Hematopoietic multipotent progenitor cell treated with erythropoietin and hydrocortisone succinate and interleukin-3 and kit ligand, for 15 days (in vitro differentiated cells): ENCODE measurements around the gene PYCARD.
"Not testable (repeated sequence)": the region's sequence is repeated elsewhere in the genome, so short reads cannot be mapped to it uniquely, and the experiment has no call there.

Experiments
- DNase-seq: peaks from one replicate; pipeline ENCODE4 v3.0.0-alpha.2; 2015; ENCODE audit warnings: low spot score

PYCARD gene

GRCh38 chr16:31215287-31216162, 13.0 kb upstream of the PYCARD start:
- no peak for DNase-seq

- DNase-seq = no peak
These were observed 12.2 kb upstream of the PYCARD start for GRCh38 chr16:31214708-31215286.

GRCh38 chr16:31213877-31214707, 11.5 kb upstream of the PYCARD start, which contains the start of gene TRIM72:
Gene TRIM72 (plus strand): TSS chr16:31214119. CDS start chr16:31214739, 620 bp downstream.
- no peak for DNase-seq

GRCh38 chr16:31213342-31213741, 10.8 kb upstream of the PYCARD start:
- DNase-seq = no peak

- no peak for DNase-seq
These were observed 4.2 kb upstream of the PYCARD start for GRCh38 chr16:31206776-31207175.

GRCh38 chr16:31204871-31205666, 2.5 kb upstream of the PYCARD start:
- DNase-seq = no peak

GRCh38 chr16:31201582-31202413, 762 bp downstream of the PYCARD start:
- no peak for DNase-seq

- DNase-seq = no peak
These were observed 1.6 kb downstream of the PYCARD start for GRCh38 chr16:31200821-31201568.

- DNase-seq = not testable (repeated sequence)
These were observed 2.4 kb downstream of the PYCARD start for GRCh38 chr16:31200111-31200510.

- DNase-seq = no peak
These were observed 3.0 kb downstream of the PYCARD start for GRCh38 chr16:31199430-31200041.

GRCh38 chr16:31198207-31198882, 4.2 kb downstream of the PYCARD start:
- DNase-seq = no peak

- no peak for DNase-seq
These were observed 6.1 kb downstream of the PYCARD start for GRCh38 chr16:31196324-31197088.

GRCh38 chr16:31195861-31196260, 6.7 kb downstream of the PYCARD start:
- DNase-seq = not testable (repeated sequence)

GRCh38 chr16:31194898-31195297, 7.7 kb downstream of the PYCARD start:
- no peak for DNase-seq

GRCh38 chr16:31193874-31194273, 8.7 kb downstream of the PYCARD start:
- DNase-seq = no peak

GRCh38 chr16:31192856-31193642, 9.5 kb downstream of the PYCARD start:
- DNase-seq = no peak

GRCh38 chr16:31191697-31192428, 10.7 kb downstream of the PYCARD start:
- no peak for DNase-seq
